ENCODE results near the gene WDR27.

DNA sequence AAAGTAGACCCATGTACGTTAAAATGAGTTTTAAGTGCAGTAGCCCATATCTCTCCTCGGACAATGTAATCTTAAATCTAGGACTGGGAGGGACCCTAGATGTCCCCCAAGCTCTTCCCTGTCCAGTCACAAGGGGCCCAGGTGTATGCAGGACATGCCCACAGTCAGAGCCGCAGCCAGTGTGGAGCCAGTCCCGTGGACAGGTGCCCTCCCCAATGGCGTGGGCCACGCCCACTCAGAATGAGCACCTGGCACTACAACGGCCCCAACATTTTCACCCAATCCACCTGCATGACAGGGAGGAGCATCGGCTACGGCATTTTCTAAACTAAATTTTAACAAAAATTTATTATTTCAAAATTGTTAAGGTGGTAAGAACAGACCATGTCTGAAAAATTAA is 53.2 kb downstream of the WDR27 start:
- no peak for TF ChIP-seq POLR2AphosphoS5 (IDR thresholded peaks at IDR 0.05; ENCODE audit: insufficient read depth in 1 of 2, low read depth in 1 of 2)
- TF ChIP-seq, protein P1, sequence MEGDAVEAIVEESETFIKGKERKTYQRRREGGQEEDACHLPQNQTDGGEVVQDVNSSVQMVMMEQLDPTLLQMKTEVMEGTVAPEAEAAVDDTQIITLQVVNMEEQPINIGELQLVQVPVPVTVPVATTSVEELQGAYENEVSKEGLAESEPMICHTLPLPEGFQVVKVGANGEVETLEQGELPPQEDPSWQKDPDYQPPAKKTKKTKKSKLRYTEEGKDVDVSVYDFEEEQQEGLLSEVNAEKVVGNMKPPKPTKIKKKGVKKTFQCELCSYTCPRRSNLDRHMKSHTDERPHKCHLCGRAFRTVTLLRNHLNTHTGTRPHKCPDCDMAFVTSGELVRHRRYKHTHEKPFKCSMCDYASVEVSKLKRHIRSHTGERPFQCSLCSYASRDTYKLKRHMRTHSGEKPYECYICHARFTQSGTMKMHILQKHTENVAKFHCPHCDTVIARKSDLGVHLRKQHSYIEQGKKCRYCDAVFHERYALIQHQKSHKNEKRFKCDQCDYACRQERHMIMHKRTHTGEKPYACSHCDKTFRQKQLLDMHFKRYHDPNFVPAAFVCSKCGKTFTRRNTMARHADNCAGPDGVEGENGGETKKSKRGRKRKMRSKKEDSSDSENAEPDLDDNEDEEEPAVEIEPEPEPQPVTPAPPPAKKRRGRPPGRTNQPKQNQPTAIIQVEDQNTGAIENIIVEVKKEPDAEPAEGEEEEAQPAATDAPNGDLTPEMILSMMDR (IDR thresholded peaks at IDR 0.05) = no peak
- no peak for TF ChIP-seq POLR2A (IDR thresholded peaks at IDR 0.05)
